ENCODE measurements around the gene PTPMT1. TPM values are rescaled to one million over a fixed set of nuclear protein-coding genes. Genes with fewer than 3 reads are reported as not detected.

PTPMT1 gene
- total RNA-seq, 2 donors from 2014 or later, result 52.4 TPM

DNA sequence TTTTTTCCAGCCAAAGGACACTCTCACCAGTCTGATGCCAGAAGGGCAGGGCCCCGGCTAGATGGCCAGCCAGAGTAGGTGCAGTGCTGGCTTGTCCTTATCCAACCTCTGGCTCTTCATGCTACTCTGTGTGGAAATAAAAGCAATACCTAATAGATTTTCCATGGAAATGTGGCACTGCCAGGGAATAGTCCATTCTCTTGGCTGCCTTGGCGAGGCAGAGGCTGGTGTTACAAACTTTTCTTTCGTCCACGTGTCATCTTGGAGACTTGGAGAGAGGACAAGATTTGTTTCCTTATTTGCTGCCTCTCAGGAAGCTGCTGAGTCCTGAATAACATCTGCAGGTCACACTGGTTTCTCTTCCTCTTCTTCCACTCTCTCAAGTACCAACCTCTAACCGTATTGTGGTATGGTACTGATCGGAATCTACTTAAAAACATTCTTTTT, 46.0 kb downstream of the PTPMT1 start:
- no peaks in the 10 kb centered on the region for H3K4me1 ChIP-seq
- TF ChIP-seq POLR2A (IDR thresholded peaks at IDR 0.05), result no peak
- TF ChIP-seq, protein P1, sequence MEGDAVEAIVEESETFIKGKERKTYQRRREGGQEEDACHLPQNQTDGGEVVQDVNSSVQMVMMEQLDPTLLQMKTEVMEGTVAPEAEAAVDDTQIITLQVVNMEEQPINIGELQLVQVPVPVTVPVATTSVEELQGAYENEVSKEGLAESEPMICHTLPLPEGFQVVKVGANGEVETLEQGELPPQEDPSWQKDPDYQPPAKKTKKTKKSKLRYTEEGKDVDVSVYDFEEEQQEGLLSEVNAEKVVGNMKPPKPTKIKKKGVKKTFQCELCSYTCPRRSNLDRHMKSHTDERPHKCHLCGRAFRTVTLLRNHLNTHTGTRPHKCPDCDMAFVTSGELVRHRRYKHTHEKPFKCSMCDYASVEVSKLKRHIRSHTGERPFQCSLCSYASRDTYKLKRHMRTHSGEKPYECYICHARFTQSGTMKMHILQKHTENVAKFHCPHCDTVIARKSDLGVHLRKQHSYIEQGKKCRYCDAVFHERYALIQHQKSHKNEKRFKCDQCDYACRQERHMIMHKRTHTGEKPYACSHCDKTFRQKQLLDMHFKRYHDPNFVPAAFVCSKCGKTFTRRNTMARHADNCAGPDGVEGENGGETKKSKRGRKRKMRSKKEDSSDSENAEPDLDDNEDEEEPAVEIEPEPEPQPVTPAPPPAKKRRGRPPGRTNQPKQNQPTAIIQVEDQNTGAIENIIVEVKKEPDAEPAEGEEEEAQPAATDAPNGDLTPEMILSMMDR (IDR thresholded peaks at IDR 0.05), result no peak
- 63 to 84% methylated on average over 6 of the region's 6 CpGs for WGBS, 2 donors
- H3K27me3 ChIP-seq, result no peaks in the 10 kb centered on the region
- ATAC-seq, result no peak
- intact Hi-C loops (cut with DNase I), result no loop called here
- no peaks in the 10 kb centered on the region for H3K9me3 ChIP-seq
- no peak overlapping the region for H3K27ac ChIP-seq
- no peak for DNase-seq
- no peak overlapping the region for H3K4me3 ChIP-seq
- no peaks in the 10 kb centered on the region for H3K36me3 ChIP-seq (replicated peaks in 1 of 2; ENCODE audit: insufficient read depth in 1 of 2, low read depth in 2 of 2)

DNA sequence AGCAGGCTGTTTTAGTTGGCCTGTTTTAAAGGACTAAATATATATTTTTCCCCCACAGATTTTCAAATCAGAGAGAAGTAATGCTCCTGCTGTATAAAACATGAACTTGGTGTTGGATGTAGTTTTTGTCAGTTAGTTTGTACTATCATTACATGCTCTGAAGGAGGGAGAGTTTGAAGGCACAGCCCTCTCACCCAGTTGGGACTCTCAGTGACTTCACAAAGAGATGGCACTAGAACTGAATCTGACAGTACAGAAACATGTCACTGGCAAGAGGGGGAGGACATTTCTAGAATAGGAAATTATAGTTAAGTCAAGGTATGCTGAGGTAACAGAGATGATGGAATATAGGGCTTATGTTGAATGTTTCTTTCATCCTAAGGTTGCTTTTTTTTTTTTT, 49.9 kb downstream of the PTPMT1 start:
- no peak overlapping the region for H3K4me3 ChIP-seq
- no peaks in the 10 kb centered on the region for H3K4me1 ChIP-seq
- no peaks in the 10 kb centered on the region for H3K9me3 ChIP-seq
- no peak overlapping the region for H3K27ac ChIP-seq
- no peak for DNase-seq
- H3K27me3 ChIP-seq, result no peaks in the 10 kb centered on the region
- peaks cover 0 to 8% of the 10 kb centered on the region in 2 donors for H3K36me3 ChIP-seq (replicated peaks in 1 of 2; ENCODE audit: insufficient read depth in 1 of 2, low read depth in 2 of 2)
- no peak for TF ChIP-seq POLR2A (IDR thresholded peaks at IDR 0.05)
- TF ChIP-seq, protein P1 (IDR thresholded peaks at IDR 0.05), result no peak
- ATAC-seq, result no peak
- intact Hi-C loops (cut with DNase I), result no loop called here

DNA sequence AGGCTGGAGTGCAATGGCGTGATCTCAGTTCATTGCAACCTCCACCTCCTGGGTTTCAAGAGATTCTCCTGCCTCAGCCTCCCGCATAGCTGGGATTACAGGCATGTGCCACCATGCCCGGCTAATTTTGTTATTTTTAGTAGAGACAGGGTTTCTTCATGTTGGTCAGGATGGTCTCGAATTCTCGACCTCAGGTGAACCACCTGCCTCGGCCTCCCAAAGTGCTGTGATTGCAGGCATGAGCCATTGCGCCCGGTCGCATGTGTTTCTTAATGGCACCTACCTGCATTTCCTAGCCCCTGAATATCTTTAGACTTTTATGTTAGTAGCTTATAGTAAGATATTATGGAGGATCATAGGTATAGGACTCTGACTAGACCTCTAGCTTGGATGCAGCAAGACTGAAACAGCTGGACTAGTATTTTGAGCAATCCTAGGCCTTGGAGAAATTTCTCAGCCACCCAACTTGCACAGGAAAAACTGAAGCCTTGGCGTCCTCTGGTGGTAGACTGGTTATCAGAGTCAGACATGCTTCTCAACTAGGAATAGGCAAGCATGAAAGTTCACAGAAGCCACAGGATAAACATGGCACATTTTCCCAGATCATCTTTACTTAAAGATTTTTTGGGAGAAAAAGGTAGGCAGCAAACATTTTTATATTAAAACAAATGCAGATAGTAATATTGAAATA, 51.5 kb downstream of the PTPMT1 start:
- ATAC-seq (no peak), DNase-seq (peak; percentile 27 to 71 (median 37))
- intact Hi-C loops (cut with DNase I), result no loop called here
- Histone ChIP-seq H3K4me1 (no peaks in the 10 kb centered on the region), H3K27me3 (no peaks in the 10 kb centered on the region), H3K4me3 (no peak overlapping the region), H3K36me3 (replicated peaks in 1 of 2; ENCODE audit: insufficient read depth in 1 of 2, low read depth in 2 of 2) (peaks cover 0 to 16% of the 10 kb centered on the region in 2 donors), H3K9me3 (no peaks in the 10 kb centered on the region), H3K27ac (no peak overlapping the region)
- WGBS, 2 donors, result 79 to 84% methylated on average over 10 of the region's 10 CpGs
- TF ChIP-seq POLR2A (IDR thresholded peaks at IDR 0.05), result no peak
- TF ChIP-seq, protein P1 (IDR thresholded peaks at IDR 0.05), result peak in 6 of 7 experiments; percentile 17 to 56 (median 40)

- no peak for DNase-seq
- intact Hi-C loops (cut with DNase I), result no loop called here
- Histone ChIP-seq H3K9me3 (no peaks in the 10 kb centered on the region), H3K27me3 (no peaks in the 10 kb centered on the region), H3K4me1 (no peaks in the 10 kb centered on the region), H3K4me3 (no peak overlapping the region), H3K27ac (no peak overlapping the region), H3K36me3 (replicated peaks in 1 of 2; ENCODE audit: insufficient read depth in 1 of 2, low read depth in 2 of 2) (peaks cover 0 to 16% of the 10 kb centered on the region in 2 donors)
- WGBS, 2 donors, result 43 to 53% methylated on average over 3 of the region's 3 CpGs
- no peak for ATAC-seq
- TF ChIP-seq, protein P1 (IDR thresholded peaks at IDR 0.05), result no peak
- TF ChIP-seq POLR2A (IDR thresholded peaks at IDR 0.05), result no peak
Measured at GRCh38 chr11:47617417-47617809, 52.0 kb downstream of the PTPMT1 start.

- no peak for ATAC-seq
- Histone ChIP-seq H3K9me3 (no peaks in the 10 kb centered on the region), H3K36me3 (replicated peaks in 1 of 2; ENCODE audit: insufficient read depth in 1 of 2, low read depth in 2 of 2) (peaks cover 5 to 27% of the 10 kb centered on the region in 2 donors), H3K4me1 (no peaks in the 10 kb centered on the region), H3K27ac (no peak overlapping the region), H3K4me3 (no peak overlapping the region), H3K27me3 (no peaks in the 10 kb centered on the region)
- 90 to 96% methylated on average over 2 of the region's 2 CpGs for WGBS, 2 donors
- DNase-seq, result no peak
- TF ChIP-seq, protein P1 (IDR thresholded peaks at IDR 0.05), result no peak
- no peak for TF ChIP-seq POLR2A (IDR thresholded peaks at IDR 0.05)
- intact Hi-C loops (cut with DNase I), result no loop called here
Measured at GRCh38 chr11:47620836-47621378, 55.5 kb downstream of the PTPMT1 start.

Data from body of pancreas (tissue), 4 donors.